Caco-2 (cell line): Measurements from ENCODE around the gene NAGLU. TPM values are rescaled to one million over a fixed set of nuclear protein-coding genes. Genes with fewer than 3 reads are reported as not detected.

Experiments used
- BruUV-seq: library from RNA; stranded (reverse); fragments of 400-500 nt; replicated peaks from 2 replicates; lab custom pipeline; 2021; lab: Mats Ljungman, UMichigan
- CTCF ChIA-PET: fragments of 300-600 bp; sonication (Branson Sonifier 250); formaldehyde crosslinking; loops from one replicate; lab custom pipeline; 2022; ENCODE audit warnings: antibody characterized with exemption; lab: Charles Lee
- POLR2A ChIA-PET: fragments of 300-600 bp; sonication (Branson Sonifier 250); formaldehyde crosslinking; loops from one replicate; lab custom pipeline; 2022; ENCODE audit warnings: antibody characterized with exemption; lab: Charles Lee
- DNase-seq, 2 experiments: peaks; one replicate each; pipeline versions ENCODE4 v3.0.0 to v3.0.0-alpha.2; 2020 to 2022
- H3K27me3 ChIP-seq: replicated peaks from 2 replicates; pipeline ENCODE4 v1.6.0; 2011; ENCODE audit warnings: low read length; ENCODE audit not compliant: control insufficient read depth, insufficient read depth
- H3K36me3 ChIP-seq: 2 replicates; pipeline ENCODE4 v1.5.1; 2011; ENCODE audit warnings: low read length; ENCODE audit not compliant: control insufficient read depth, insufficient read depth
- H3K4me1 ChIP-seq: fragments of 250-450 bp; sonication (Bioruptor Pico); 2 replicates; pipeline ENCODE4 v1.5.1; 2020; ENCODE audit warnings: mild to moderate bottlenecking
- H3K4me3 ChIP-seq: 2 replicates; pipeline ENCODE4 v1.5.1; 2011; ENCODE audit warnings: low read depth, mild to moderate bottlenecking, control low read depth, low read length
- H3K9me3 ChIP-seq: fragments of 250-450 bp; sonication (Bioruptor Pico); 2 replicates; pipeline ENCODE4 v1.5.1; 2020; ENCODE audit warnings: mild to moderate bottlenecking, moderate library complexity
- H3K27ac Mint-ChIP-seq: one replicate; pipeline ENCODE4 v1.8.0; 2022; ENCODE audit warnings: mixed read lengths; ENCODE audit not compliant: unreplicated experiment
- H3K27me3 Mint-ChIP-seq: one replicate; pipeline ENCODE4 v1.8.0; 2022; ENCODE audit warnings: mixed read lengths; ENCODE audit not compliant: insufficient read depth, unreplicated experiment
- H3K36me3 Mint-ChIP-seq: one replicate; pipeline ENCODE4 v1.8.0; 2022; ENCODE audit warnings: mild to moderate bottlenecking, mixed read lengths; ENCODE audit not compliant: insufficient read depth, unreplicated experiment
- H3K4me1 Mint-ChIP-seq: one replicate; pipeline ENCODE4 v1.8.0; 2022; ENCODE audit warnings: low read depth, mixed read lengths; ENCODE audit not compliant: unreplicated experiment
- H3K4me3 Mint-ChIP-seq: one replicate; pipeline ENCODE4 v1.8.0; 2022; ENCODE audit warnings: mild to moderate bottlenecking, moderate library complexity, mixed read lengths; ENCODE audit not compliant: unreplicated experiment
- H3K9me3 Mint-ChIP-seq: one replicate; pipeline ENCODE4 v1.8.0; 2022; ENCODE audit warnings: mixed read lengths; ENCODE audit not compliant: unreplicated experiment
- intact Hi-C: fragments of 100-400 bp; cut with micrococcal nuclease; formaldehyde crosslinking; loops from one replicate; pipeline ENCODE4 v1.10.0; 2022; ENCODE audit not compliant: unreplicated experiment
- total RNA-seq: library from RNA; stranded (reverse); gene quantifications from 2 replicates; pipeline ENCODE4 v1.2.3, GENCODE V29; 2022
- TF ChIP-seq, protein P1 (sequence below), 2 experiments: fragments of 200-600 bp in 1 of 2; IDR thresholded peaks; 1 replicate in 1 of 2; 2 replicates in 1 of 2; pipeline versions ENCODE4 v1.5.1 to v1.8.0; 2011 to 2022; ENCODE audit warnings: antibody characterized with exemption in 1 of 2, control low read depth in 1 of 2, inconsistent platforms in 1 of 2, low read depth in 1 of 2, low read length in 1 of 2, mild to moderate bottlenecking in 1 of 2, moderate library complexity in 1 of 2; ENCODE audit not compliant: insufficient read depth in 1 of 2, severe bottlenecking in 1 of 2, unreplicated experiment in 1 of 2

NAGLU gene
- total RNA-seq, 1 experiment from 2014 or later, result 28.7 TPM

DNA sequence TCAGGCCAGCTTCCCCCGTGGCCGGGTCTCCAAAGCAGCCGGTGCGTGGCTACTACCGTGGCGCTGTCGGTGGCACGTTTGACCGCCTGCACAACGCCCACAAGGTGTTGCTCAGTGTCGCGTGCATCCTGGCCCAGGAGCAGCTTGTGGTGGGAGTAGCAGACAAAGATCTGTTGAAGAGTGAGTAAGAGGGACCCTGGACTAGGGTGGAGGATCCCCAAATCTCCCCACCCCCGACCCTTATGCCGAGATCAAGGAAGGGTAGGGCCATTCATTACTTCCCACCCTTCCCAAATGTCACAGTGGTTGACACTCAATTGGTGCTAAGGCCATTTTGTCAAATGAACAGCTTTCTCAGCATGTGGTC lies 27.1 kb downstream of the NAGLU start:
- H3K27ac Mint-ChIP-seq, result peak overlapping the region; percentile 93
- H3K4me1 ChIP-seq, result peaks cover 13% of the 10 kb centered on the region
- intact Hi-C loops, result no loop called here
- H3K36me3 ChIP-seq, result peaks cover 4% of the 10 kb centered on the region; the same call in 1 of the 2 replicates
- H3K9me3 ChIP-seq, result no peaks in the 10 kb centered on the region
- ChIA-PET POLR2A (interaction anchor here (0.6 kb wide), 1 partner anchor 27 kb away, joined by 3 read pairs; the partner anchor contains the start of gene NAGLU), CTCF (no interaction called here)
- no peaks in the 10 kb centered on the region for H3K9me3 Mint-ChIP-seq
- H3K27me3 Mint-ChIP-seq, result no peaks in the 10 kb centered on the region
- TF ChIP-seq, protein P1, sequence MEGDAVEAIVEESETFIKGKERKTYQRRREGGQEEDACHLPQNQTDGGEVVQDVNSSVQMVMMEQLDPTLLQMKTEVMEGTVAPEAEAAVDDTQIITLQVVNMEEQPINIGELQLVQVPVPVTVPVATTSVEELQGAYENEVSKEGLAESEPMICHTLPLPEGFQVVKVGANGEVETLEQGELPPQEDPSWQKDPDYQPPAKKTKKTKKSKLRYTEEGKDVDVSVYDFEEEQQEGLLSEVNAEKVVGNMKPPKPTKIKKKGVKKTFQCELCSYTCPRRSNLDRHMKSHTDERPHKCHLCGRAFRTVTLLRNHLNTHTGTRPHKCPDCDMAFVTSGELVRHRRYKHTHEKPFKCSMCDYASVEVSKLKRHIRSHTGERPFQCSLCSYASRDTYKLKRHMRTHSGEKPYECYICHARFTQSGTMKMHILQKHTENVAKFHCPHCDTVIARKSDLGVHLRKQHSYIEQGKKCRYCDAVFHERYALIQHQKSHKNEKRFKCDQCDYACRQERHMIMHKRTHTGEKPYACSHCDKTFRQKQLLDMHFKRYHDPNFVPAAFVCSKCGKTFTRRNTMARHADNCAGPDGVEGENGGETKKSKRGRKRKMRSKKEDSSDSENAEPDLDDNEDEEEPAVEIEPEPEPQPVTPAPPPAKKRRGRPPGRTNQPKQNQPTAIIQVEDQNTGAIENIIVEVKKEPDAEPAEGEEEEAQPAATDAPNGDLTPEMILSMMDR (IDR thresholded peaks at IDR 0.05; ENCODE audit: insufficient read depth in 1 of 2, low read depth in 1 of 2, low read length in 1 of 2, severe bottlenecking in 1 of 2, unreplicated experiment in 1 of 2), result no peak
- peak overlapping the region; percentile 78 for H3K4me3 ChIP-seq
- peak overlapping the region; percentile 77 for H3K4me3 Mint-ChIP-seq
- peaks cover 72% of the 10 kb centered on the region for H3K36me3 Mint-ChIP-seq
- no peak for DNase-seq
- no peaks in the 10 kb centered on the region for H3K27me3 ChIP-seq
- no TSS peak for BruUV-seq
- H3K4me1 Mint-ChIP-seq, result peaks cover 21% of the 10 kb centered on the region

DNA sequence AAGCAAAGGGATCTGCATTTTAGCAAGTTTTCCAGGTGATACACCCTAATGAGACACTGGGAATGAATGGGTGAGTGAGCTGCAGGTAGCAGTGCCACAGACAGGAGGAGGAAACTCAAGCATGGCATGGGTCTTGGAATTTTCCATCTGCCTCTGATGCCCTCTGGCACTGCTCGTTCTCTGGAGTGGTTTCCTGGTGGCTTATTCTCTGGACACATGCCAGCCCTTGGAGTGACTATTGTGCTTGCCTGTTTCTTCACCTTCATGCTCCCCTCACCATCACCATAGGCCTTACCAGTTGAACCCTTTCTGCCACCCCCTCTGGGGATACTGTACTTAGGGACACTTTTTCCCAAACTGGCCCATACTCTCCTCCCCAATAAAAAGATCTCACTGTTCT lies 27.5 kb downstream of the NAGLU start:
- peaks cover 13% of the 10 kb centered on the region for H3K4me1 ChIP-seq
- H3K4me3 Mint-ChIP-seq, result peak overlapping the region; percentile 69
- ChIA-PET POLR2A (interaction anchor here (0.6 kb wide), 1 partner anchor 28 kb away, joined by 3 read pairs; the partner anchor contains the start of gene NAGLU), CTCF (no interaction called here)
- intact Hi-C loops, result no loop called here
- TF ChIP-seq, protein P1 (IDR thresholded peaks at IDR 0.05; ENCODE audit: insufficient read depth in 1 of 2, low read depth in 1 of 2, low read length in 1 of 2, severe bottlenecking in 1 of 2, unreplicated experiment in 1 of 2), result no peak
- H3K36me3 ChIP-seq, result peaks cover 6% of the 10 kb centered on the region
- BruUV-seq, result no TSS peak
- H3K27ac Mint-ChIP-seq, result peak overlapping the region; percentile 93
- no peak for DNase-seq
- H3K27me3 Mint-ChIP-seq, result no peaks in the 10 kb centered on the region
- H3K4me3 ChIP-seq, result no peak overlapping the region
- H3K36me3 Mint-ChIP-seq, result peaks cover 74% of the 10 kb centered on the region
- H3K27me3 ChIP-seq, result no peaks in the 10 kb centered on the region
- H3K9me3 ChIP-seq, result no peaks in the 10 kb centered on the region
- no peaks in the 10 kb centered on the region for H3K9me3 Mint-ChIP-seq
- peaks cover 21% of the 10 kb centered on the region for H3K4me1 Mint-ChIP-seq

DNA sequence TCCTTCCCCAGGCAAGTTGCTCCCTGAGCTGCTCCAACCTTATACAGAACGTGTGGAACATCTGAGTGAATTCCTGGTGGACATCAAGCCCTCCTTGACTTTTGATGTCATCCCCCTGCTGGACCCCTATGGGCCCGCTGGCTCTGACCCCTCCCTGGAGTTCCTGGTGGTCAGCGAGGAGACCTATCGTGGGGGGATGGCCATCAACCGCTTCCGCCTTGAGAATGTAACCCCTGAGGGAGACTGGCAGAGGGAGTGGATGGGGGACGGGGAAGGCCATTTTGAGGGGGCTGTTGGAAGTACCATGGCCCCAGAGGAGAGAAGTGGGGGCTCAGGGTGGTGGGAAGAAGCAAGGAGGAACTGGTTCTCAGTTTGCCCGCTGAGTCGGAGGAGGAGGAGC lies 27.9 kb downstream of the NAGLU start:
- CTCF ChIA-PET, result no interaction called here

More for the DNA sequence above, 27.9 kb downstream of the NAGLU start:
- TF ChIP-seq, protein P1 (IDR thresholded peaks at IDR 0.05; ENCODE audit: insufficient read depth in 1 of 2, low read depth in 1 of 2, low read length in 1 of 2, severe bottlenecking in 1 of 2, unreplicated experiment in 1 of 2), result no peak
- H3K4me1 ChIP-seq, result peaks cover 13% of the 10 kb centered on the region
- H3K4me3 ChIP-seq, result no peak overlapping the region
- no TSS peak for BruUV-seq
- peaks cover 7% of the 10 kb centered on the region for H3K36me3 ChIP-seq
- no peaks in the 10 kb centered on the region for H3K9me3 Mint-ChIP-seq
- H3K27me3 ChIP-seq, result no peaks in the 10 kb centered on the region
- no peak for DNase-seq
- H3K36me3 Mint-ChIP-seq, result peaks cover 78% of the 10 kb centered on the region
- POLR2A ChIA-PET, result no interaction called here
- H3K27ac Mint-ChIP-seq, result peak overlapping the region; percentile 93
- peaks cover 21% of the 10 kb centered on the region for H3K4me1 Mint-ChIP-seq
- H3K27me3 Mint-ChIP-seq, result no peaks in the 10 kb centered on the region
- intact Hi-C loops, result no loop called here
- H3K4me3 Mint-ChIP-seq, result peak overlapping the region; percentile 69
- no peaks in the 10 kb centered on the region for H3K9me3 ChIP-seq
